ENCODE results near the gene RXRA. TPM values are rescaled to one million over a fixed set of nuclear protein-coding genes. Genes with fewer than 3 reads are reported as not detected.

The RXRA gene
- total and polyA plus RNA-seq, 2 donors (not counting 3 experiments of a cell fraction or from before 2014, with no cell fraction given), result 15.4 to 37.4 TPM

DNA sequence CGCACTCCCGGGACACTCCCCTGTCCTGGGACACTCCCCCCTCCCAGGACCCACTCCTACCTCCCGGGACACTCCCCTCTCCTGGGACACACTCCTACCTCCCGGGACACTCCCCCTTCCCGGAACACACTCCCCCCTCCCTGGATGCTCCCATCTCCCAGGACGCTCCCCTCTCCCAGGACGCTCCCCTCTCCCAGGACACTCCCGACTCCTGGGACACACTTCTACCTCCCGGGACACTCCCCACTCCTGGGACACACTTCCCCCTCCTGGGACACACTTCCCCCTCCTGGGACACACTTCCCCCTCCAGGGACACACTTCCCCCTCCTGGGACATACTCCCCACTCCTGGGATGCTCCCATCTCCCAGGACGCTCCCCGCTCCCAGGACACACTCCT, 95.6 kb downstream of the RXRA start:
- no peak overlapping the region for H3K9ac ChIP-seq (replicated peaks; ENCODE audit: extremely low read depth, insufficient read depth, low read length)
- H3K9me1 ChIP-seq (replicated peaks; ENCODE audit: control insufficient read depth, extremely low read depth, insufficient read depth, low read length), result no peaks in the 10 kb centered on the region
- H3K36me3 ChIP-seq (ENCODE audit: control insufficient read depth in 2 of 2, extremely low read depth in 1 of 2, insufficient read depth in 2 of 2, low read length in 2 of 2), result peaks cover 0 to 24% of the 10 kb centered on the region in 2 experiments
- no peaks in the 10 kb centered on the region for H4K20me1 ChIP-seq (replicated peaks; ENCODE audit: control insufficient read depth, extremely low read depth, insufficient read depth, low read length)
- no peak overlapping the region for H3K27ac ChIP-seq (ENCODE audit: insufficient read depth, low read depth, low read length)
- intact Hi-C loops (cut with micrococcal nuclease), result no loop called here
- H3K4me3 ChIP-seq (replicated peaks in 1 of 3; ENCODE audit: insufficient read depth in 1 of 3, low read depth in 1 of 3, low read length in 3 of 3), result no peak overlapping the region
- no peak for DNase-seq (ENCODE audit: low read depth, low spot score)
- dilution Hi-C loops (cut with MboI; ENCODE audit: extremely low pct_ligation_motif_present, low sequenced_read_pairs), result no loop called here
- FAIRE-seq, result no peak
- TF ChIP-seq CTCF (IDR thresholded peaks at IDR 0.05; ENCODE audit: extremely low read depth in 1 of 2, insufficient read depth in 1 of 2, low read depth in 1 of 2, low read length in 2 of 2) (no peak), JUN (IDR thresholded peaks at IDR 0.05; ENCODE audit: borderline replicate concordance, insufficient read depth, insufficient read length, low read depth) (no peak), GATA2 (IDR thresholded peaks at IDR 0.05; ENCODE audit: insufficient read depth, insufficient read length, low read depth, low read length) (no peak), MYC (IDR thresholded peaks at IDR 0.05; ENCODE audit: low read depth, low read length) (no peak), FOS (IDR thresholded peaks at IDR 0.05; ENCODE audit: borderline replicate concordance, insufficient read depth, low read length) (no peak)
- TF ChIP-seq, protein P1, sequence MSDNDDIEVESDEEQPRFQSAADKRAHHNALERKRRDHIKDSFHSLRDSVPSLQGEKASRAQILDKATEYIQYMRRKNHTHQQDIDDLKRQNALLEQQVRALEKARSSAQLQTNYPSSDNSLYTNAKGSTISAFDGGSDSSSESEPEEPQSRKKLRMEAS (IDR thresholded peaks at IDR 0.05; ENCODE audit: insufficient read depth, insufficient read length), result no peak
- no peak overlapping the region for H2AFZ ChIP-seq (ENCODE audit: low read depth, low read length)
- BruUV-seq (replicated peaks), result no TSS peak
- H3K27me3 ChIP-seq (ENCODE audit: control insufficient read depth in 2 of 2, insufficient read depth in 2 of 2, low read length in 2 of 2), result no peaks in the 10 kb centered on the region
- no peaks in the 10 kb centered on the region for H3K79me2 ChIP-seq (ENCODE audit: control insufficient read depth, insufficient read depth, low read length)
- no peaks in the 10 kb centered on the region for H3K9me3 ChIP-seq (replicated peaks; ENCODE audit: control insufficient read depth, insufficient read depth, low read length)
- ChIA-PET POLR2A (no interaction called here), CTCF (no interaction called here)
- H3K4me1 ChIP-seq (ENCODE audit: control insufficient read depth, extremely low read depth, insufficient read depth, low read length), result no peaks in the 10 kb centered on the region
- H3K4me2 ChIP-seq (ENCODE audit: insufficient read depth, low read length), result no peak overlapping the region

Data from endothelial cell of umbilical vein (primary cell).